Measurements from ENCODE around the gene KCTD20. TPM values are rescaled to one million over a fixed set of nuclear protein-coding genes. Genes with fewer than 3 reads are reported as not detected.

The KCTD20 gene
- total and polyA plus RNA-seq, 2 experiments from 2014 or later: 27.4 to 56.3 TPM

GRCh38 chr6:36423101-36423824, 19.5 kb upstream of the KCTD20 start:
- Histone ChIP-seq H3K9me2 (replicated peaks; ENCODE audit: insufficient read depth) (no peaks in the 10 kb centered on the region), H2AFZ (peak overlapping the region; percentile 88), H3K9me3 (ENCODE audit: low read depth) (no peaks in the 10 kb centered on the region), H3K27ac (peak overlapping the region; percentile 78), H3K36me3 (replicated peaks; ENCODE audit: insufficient read depth, low read depth) (no peaks in the 10 kb centered on the region), H3K4me3 (peak overlapping the region; percentile 20), H3K4me2 (peak overlapping the region; percentile 81), H3K79me2 (no peaks in the 10 kb centered on the region), H4K20me1 (ENCODE audit: insufficient read depth, poor library complexity, severe bottlenecking) (no peaks in the 10 kb centered on the region), H3K4me1 (ENCODE audit: insufficient read depth) (no peaks in the 10 kb centered on the region), H3K27me3 (no peaks in the 10 kb centered on the region)
- peak; percentile 100 for DNase-seq (ENCODE audit: low spot score)
- TF ChIP-seq EZH2 (IDR thresholded peaks at IDR 0.05; ENCODE audit: borderline replicate concordance): no peak
- peak; percentile 79 for TF ChIP-seq CTCF (IDR thresholded peaks at IDR 0.05; ENCODE audit: poor library complexity)
- 1% methylated on average over 51 of the region's 51 CpGs for WGBS (ENCODE audit: low lambda C conversion rate, missing lambda C conversion rate)

GRCh38 chr6:36426622-36427021, 16.2 kb upstream of the KCTD20 start:
- no peak for DNase-seq (ENCODE audit: low spot score)
- no peaks in the 10 kb centered on the region for H3K9me3 ChIP-seq (ENCODE audit: low read depth)
- no peaks in the 10 kb centered on the region for H3K36me3 ChIP-seq (replicated peaks; ENCODE audit: insufficient read depth, low read depth)
- H3K79me2 ChIP-seq: no peaks in the 10 kb centered on the region
- H2AFZ ChIP-seq: no peak overlapping the region
- no peaks in the 10 kb centered on the region for H3K4me1 ChIP-seq (ENCODE audit: insufficient read depth)
- no peak overlapping the region for H3K4me3 ChIP-seq
- no peak overlapping the region for H3K27ac ChIP-seq
- no peaks in the 10 kb centered on the region for H3K27me3 ChIP-seq
- no peaks in the 10 kb centered on the region for H3K9me2 ChIP-seq (replicated peaks; ENCODE audit: insufficient read depth)
- 93% methylated on average over 3 of the region's 3 CpGs for WGBS (ENCODE audit: low lambda C conversion rate, missing lambda C conversion rate)
- H4K20me1 ChIP-seq (ENCODE audit: insufficient read depth, poor library complexity, severe bottlenecking): no peaks in the 10 kb centered on the region
- H3K4me2 ChIP-seq: no peak overlapping the region
- TF ChIP-seq EZH2 (IDR thresholded peaks at IDR 0.05; ENCODE audit: borderline replicate concordance): no peak
- TF ChIP-seq CTCF (IDR thresholded peaks at IDR 0.05; ENCODE audit: poor library complexity): no peak
- TF ChIP-seq EZH2phosphoT487 (IDR thresholded peaks at IDR 0.05; ENCODE audit: low read depth, severe bottlenecking, unreplicated experiment): no peak

- no peak for DNase-seq (ENCODE audit: low spot score)
- H3K79me2 ChIP-seq: no peaks in the 10 kb centered on the region
- no peaks in the 10 kb centered on the region for H3K27me3 ChIP-seq
- H3K36me3 ChIP-seq (replicated peaks; ENCODE audit: insufficient read depth, low read depth): no peaks in the 10 kb centered on the region
- H3K4me1 ChIP-seq (ENCODE audit: insufficient read depth): no peaks in the 10 kb centered on the region
- TF ChIP-seq CTCF (IDR thresholded peaks at IDR 0.05; ENCODE audit: poor library complexity) (no peak), EZH2 (IDR thresholded peaks at IDR 0.05; ENCODE audit: borderline replicate concordance) (no peak), EZH2phosphoT487 (IDR thresholded peaks at IDR 0.05; ENCODE audit: low read depth, severe bottlenecking, unreplicated experiment) (no peak)
- no peaks in the 10 kb centered on the region for H3K9me2 ChIP-seq (replicated peaks; ENCODE audit: insufficient read depth)
- H3K4me2 ChIP-seq: no peak overlapping the region
- no peaks in the 10 kb centered on the region for H3K9me3 ChIP-seq (ENCODE audit: low read depth)
- 97% methylated on average over 4 of the region's 4 CpGs for WGBS (ENCODE audit: low lambda C conversion rate, missing lambda C conversion rate)
- no peak overlapping the region for H2AFZ ChIP-seq
- no peak overlapping the region for H3K4me3 ChIP-seq
- no peaks in the 10 kb centered on the region for H4K20me1 ChIP-seq (ENCODE audit: insufficient read depth, poor library complexity, severe bottlenecking)
- H3K27ac ChIP-seq: no peak overlapping the region
These were observed 13.9 kb upstream of the KCTD20 start for GRCh38 chr6:36428911-36429310.
